K562 treated with DMSO at 1 percent for 24 hours (cell line): ENCODE data around the gene PRICKLE4. TPM values are rescaled to one million over a fixed set of nuclear protein-coding genes. Genes with fewer than 3 reads are reported as not detected.

Experiments used
- total RNA-seq: library from RNA; unstranded; fragments of 300-600 nt; gene quantifications from 2 replicates; pipeline ENCODE4 v1.2.3, GENCODE V29; 2022; ENCODE audit warnings: low read depth; ENCODE audit not compliant: insufficient read depth

The PRICKLE4 gene, protein sequence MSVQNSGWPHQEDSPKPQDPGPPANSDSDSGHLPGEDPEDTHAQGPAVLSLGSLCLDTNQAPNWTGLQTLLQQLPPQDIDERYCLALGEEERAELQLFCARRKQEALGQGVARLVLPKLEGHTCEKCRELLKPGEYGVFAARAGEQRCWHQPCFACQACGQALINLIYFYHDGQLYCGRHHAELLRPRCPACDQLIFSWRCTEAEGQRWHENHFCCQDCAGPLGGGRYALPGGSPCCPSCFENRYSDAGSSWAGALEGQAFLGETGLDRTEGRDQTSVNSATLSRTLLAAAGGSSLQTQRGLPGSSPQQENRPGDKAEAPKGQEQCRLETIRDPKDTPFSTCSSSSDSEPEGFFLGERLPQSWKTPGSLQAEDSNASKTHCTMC
- total RNA-seq = 2.6 and 4.2 TPM in 2 replicates

DNA sequence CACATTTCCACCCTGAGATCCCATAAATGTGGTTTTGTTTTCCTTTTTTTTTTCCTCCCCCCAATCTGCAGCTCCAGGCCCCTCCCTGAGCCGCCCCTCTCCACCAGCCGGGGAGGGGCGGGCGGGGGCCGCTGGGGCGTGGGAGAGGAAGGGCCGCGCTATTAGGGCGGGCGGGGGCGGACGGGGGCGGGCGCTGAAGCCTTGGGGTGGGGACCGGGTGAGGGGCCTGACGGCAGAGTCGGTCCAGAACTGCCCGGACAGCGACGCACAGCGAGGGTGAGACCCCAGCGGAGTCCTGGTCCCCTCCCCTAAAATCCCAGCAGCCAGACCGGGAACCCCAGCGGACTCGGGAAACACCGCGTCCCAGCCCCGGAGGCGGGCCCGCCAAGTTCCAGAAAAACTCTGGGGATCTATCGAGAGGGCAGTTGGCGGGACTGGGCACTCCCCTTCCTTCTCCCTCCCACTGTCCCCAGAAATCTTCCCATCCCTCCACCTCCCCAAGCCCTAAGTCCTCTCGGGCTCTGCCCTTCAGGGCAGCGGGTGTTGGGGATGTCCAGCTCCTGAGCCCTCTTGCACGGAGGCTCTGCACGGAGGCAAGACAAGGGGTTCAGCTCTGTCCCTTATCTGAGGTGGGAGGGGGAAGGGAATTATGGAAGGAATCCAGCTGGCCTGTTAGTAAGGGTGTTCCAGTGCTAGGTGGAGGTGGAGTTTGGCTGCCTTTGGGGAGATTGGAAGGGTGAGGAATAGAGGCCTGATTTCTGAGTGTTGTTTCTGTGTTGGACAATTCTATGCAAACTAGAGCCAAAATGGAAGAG is at the start of gene PRICKLE4:
Gene PRICKLE4, plus strand, starts transcription at position 232 of the 815 bp plus-strand sequence. CDS start 2,692 bp downstream, outside the sequence.

DNA sequence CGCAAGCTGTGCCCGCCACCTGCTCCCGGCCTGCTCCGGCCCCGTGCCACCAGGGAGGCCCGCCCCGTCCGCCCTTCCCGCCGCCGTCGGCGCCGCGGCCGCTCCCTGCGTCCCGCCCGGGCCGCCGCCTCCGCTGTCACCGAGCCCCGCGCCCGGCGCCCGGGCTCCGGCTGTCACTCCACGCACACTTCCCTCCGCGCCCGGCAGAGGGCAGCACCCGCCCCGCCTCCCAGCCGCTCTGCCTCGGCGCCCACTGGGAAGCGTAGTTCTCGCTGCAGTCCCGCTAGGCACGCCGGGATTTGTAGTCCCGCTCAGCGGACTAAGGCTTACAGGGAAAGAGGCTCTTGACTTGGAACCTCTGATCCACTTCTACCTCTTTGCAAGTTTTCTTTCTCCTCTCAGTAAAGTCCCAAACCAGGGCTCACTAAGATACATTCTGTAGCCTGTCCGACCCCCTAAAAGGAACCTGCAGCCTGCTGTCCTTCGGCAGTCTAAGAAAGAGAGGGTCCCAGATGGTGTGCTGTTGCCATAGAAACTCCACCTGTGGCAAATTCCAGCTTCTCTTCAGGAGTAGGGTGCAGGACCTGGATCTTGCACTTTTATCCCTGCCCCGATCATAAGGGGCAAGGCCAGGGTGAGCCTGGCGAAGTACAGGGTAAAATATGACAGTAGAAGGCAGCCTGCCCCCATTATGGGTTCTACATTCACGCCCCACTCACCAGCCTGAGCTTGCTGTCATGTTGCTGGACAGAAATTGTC is 45.0 kb upstream of the PRICKLE4 start, which contains the start of gene TFEB:
Gene TFEB, minus strand, starts transcription at position 182 of the 759 bp plus-strand sequence. CDS start 44,395 bp downstream, outside the sequence.

GRCh38 chr6:41747256-41748101 is 33.1 kb upstream of the PRICKLE4 start, which contains the start of gene PGC:
TSS of gene PGC (minus strand) at chr6:41747397. CDS start at chr6:41747334, 63 bp downstream.

DNA sequence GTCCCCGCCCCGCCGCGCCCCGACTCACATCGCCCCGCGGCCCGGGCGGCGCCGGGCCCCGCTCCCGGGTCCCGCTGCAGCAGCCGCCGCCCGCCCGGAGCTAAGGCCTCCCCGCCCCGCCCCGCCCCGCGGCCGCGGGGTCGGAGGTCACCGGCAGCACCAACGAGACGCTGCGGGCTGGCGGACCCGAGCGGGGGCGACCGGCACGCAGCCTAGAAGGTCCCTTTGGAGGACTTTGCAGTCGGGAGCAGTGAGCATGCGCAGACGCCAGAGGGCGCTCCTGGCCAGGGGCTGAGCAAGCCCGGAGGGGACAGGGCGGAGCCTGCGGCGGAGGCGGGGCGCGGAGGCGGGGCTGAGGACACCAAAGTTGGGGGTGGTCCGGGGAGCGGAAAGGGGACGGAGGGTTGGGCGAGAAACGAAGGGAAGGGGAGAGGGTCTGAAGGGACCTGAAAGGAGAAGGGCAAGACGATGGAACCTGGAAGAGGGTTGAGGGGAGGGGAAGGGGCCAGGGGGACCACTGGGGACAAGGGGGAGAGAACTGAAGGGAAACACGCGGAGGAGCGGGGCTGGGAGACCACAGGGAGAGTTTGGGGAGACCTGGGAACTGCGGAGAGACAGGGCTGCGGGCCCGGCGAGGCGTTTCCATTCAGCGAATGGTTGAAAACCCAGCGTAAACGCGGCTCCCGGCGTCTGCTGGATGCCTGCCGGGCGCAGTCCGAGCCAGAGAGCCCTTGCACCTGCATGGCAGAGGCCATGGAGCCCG is 613 bp upstream of the PRICKLE4 start, which contains the start of gene FRS3:
Gene FRS3, minus strand, starts transcription at position 113 of the 763 bp plus-strand sequence. CDS start 2,913 bp downstream, outside the sequence.

DNA sequence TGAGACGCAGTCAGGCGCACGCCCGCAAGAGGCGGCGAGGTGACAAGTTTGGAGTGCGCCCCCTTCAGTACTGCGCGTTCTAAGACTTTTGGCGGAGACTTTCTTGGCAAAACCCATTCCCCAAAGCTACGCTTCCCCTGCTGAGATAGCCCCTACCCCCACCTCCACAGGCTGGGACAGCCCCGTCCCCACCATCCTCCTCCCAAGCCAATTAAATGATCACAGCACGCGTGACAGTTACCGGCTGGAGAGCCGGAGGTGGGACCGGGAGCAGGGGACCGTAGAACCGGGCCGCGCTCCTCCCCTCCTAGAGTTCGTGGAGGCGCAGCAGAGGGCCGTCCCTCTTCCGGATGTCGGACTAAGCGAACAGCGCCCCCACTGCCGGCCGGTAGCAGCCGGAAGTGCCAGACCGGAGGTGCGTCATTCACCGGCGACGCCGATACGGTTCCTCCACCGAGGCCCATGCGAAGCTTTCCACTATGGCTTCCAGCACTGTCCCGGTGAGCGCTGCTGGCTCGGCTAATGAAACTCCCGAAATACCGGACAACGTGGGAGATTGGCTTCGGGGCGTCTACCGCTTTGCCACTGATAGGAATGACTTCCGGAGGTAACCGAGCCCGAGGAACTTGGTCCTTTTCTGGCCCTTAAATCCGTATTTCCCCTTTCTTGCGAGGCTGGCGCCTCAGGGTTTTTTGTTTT is 6.8 kb downstream of the PRICKLE4 start, which contains the start of gene TOMM6:
Gene TOMM6, plus strand, starts transcription at position 476 of the 699 bp plus-strand sequence. Its CDS starts 4 bp downstream, at position 480.

Other genes with a start within 250 kb of the PRICKLE4 start
- gene FOXP4, start 234.4 kb upstream of the PRICKLE4 start, total RNA-seq = 53.5 and 54.9 TPM in 2 replicates
- not detected in 2 replicates for gene MDFI, start 142.3 kb upstream of the PRICKLE4 start, total RNA-seq
- gene TFEB, start 45.2 kb upstream of the PRICKLE4 start, total RNA-seq = 5.7 and 7.4 TPM in 2 replicates
- gene PGC, start 33.4 kb upstream of the PRICKLE4 start, total RNA-seq = not detected in 2 replicates
- 7.6 and 8.6 TPM in 2 replicates for gene FRS3, start 882 bp upstream of the PRICKLE4 start, total RNA-seq
- gene TOMM6, start 6.9 kb downstream of the PRICKLE4 start, total RNA-seq = 364 and 389 TPM in 2 replicates
- gene USP49, start 114.6 kb downstream of the PRICKLE4 start, total RNA-seq = 8.1 and 10.2 TPM in 2 replicates
- gene MED20, start 140.4 kb downstream of the PRICKLE4 start, total RNA-seq = 21.4 and 22.5 TPM in 2 replicates
- gene BYSL, start 140.7 kb downstream of the PRICKLE4 start, total RNA-seq = 29.3 and 30.3 TPM in 2 replicates
- gene CCND3, start 161.0 kb downstream of the PRICKLE4 start, total RNA-seq = 311 and 348 TPM in 2 replicates